Left forelimb (tissue), 1 donor: ENCODE results near the gene MYOM3.
"Not testable (repeated sequence)": the region's sequence is repeated elsewhere in the genome, so short reads cannot be mapped to it uniquely, and the experiment has no call there.

Source experiments
- DNase-seq: peaks from one replicate; pipeline ENCODE4 v3.0.0-alpha.2; 2018; ENCODE audit warnings: low spot score

MYOM3 gene

DNA sequence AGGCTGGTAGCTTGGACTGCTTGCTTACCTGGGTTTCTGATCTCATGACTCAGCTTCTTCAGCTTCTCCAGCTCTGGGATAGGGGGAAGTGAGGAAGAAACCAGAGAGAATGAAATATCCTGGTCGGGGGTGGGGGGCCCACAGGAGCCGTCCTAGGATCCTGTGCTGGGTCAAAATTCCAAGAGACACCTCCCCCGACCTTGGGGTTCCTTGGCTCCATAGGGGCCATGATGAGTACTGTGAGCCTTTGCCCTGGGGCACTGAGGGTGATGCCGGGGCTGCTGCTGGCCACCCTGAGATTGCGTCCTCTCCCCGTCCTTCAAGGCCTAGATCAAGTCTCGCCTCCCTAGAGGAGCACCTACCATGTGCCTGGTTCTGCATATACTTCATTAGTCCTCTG lies 40.0 kb downstream of the MYOM3 start:
- no peak for DNase-seq

GRCh38 chr1:24070821-24071393 lies 41.0 kb downstream of the MYOM3 start:
- DNase-seq = peak; percentile 74

DNA sequence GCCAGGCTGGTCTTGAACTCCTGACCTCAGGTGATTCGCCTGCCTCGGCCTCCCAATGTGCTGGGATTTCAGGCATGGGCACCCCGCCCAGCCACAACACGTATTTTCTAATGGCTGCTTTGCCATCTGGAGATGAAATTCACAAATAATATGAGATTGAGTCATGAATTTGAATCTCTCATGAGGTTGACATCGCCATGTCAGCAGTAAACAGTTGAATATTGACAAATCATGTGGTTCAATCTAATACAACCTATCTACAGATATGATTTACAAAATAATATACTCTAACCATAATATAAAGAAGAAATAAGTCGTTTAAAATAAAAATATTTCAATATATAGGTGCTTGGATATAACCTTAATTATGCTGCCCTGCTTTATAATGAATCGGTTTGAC lies 42.1 kb downstream of the MYOM3 start:
- DNase-seq = no peak

GRCh38 chr1:24067978-24068377 lies 44.0 kb downstream of the MYOM3 start:
- DNase-seq = no peak

GRCh38 chr1:24065304-24065703 lies 46.6 kb downstream of the MYOM3 start:
- DNase-seq = no peak

DNA sequence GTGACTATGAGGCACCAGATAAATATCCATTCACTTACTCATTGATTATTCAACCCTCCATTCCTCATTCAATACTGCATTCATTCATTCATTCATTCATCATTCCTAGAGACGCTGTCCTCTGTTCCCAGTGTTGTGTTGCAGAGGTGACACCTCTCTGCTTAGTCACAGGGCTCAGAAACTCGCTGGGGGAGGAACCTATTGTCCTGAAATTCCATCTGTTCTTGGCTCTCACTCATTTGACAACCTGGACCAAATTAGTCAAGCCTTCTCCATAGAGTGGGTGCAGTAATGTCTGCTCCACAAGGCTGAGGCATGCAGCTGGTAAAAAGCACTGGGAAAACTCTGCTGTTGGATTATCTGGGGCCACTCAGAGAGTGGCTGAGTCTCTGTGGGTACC lies 49.7 kb downstream of the MYOM3 start:
- DNase-seq = no peak

- DNase-seq = no peak
Observed at GRCh38 chr1:24060482-24060881, 51.5 kb downstream of the MYOM3 start.

GRCh38 chr1:24058671-24059455 lies 53.1 kb downstream of the MYOM3 start:
- no peak for DNase-seq

DNA sequence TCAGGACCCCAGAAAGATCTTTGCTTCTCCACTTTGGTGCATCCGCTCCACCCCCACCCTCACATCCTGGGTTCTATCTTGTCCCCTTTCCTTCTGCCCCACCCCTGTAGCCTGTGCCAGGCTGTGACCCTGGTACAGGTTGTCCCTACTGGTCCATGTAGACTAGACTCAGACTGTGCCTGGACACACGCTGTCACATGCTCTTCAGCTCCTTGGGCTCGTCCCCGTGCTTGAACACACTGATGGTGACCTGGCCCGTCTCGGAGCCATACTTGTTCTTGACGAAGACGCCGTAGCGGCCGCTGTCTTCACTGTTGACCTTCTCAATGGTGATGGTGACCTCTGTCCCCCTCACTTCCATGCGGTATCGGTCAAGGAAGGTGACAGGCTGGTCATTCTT lies 54.8 kb downstream of the MYOM3 start:
- DNase-seq = no peak

DNA sequence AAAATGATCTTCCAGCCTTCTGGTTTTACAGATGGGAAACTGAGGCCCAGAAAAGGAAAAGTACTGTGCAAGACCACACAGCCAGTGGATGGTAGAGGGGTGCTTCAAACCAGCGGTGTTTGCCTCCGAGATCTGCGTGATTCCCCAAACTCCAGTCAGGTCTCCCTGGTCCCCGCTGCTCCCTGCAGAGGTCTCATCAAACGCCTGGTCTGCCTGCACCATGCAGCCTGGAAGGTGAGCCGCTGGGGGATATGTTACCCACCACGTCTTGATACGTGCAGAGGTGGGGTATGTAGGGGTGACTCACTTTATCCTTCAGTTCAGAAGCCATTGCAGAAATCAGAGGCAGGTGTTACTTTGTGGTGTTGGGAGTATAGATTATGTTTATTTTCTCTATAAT lies 56.3 kb downstream of the MYOM3 start:
- DNase-seq = no peak

DNA sequence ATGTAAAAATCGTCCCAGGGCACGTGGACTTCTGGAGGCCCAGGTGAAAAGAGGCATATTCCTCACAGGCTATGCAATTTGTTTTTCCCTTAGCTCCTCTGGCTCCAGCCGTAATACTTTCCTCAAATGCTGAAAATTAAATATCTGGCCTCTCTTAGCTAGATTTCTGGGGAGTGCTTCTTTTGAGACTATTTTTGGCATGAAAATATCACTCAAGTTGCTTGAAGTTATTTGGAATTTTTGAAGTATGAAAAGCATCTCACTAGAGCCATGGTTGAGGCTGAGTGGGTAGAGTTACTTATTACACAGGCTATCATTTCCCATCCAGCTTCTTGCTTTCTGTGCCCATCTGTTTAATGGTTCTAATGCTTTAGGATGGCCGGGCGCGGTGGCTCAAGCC lies 59.7 kb downstream of the MYOM3 start:
- DNase-seq = no peak

DNA sequence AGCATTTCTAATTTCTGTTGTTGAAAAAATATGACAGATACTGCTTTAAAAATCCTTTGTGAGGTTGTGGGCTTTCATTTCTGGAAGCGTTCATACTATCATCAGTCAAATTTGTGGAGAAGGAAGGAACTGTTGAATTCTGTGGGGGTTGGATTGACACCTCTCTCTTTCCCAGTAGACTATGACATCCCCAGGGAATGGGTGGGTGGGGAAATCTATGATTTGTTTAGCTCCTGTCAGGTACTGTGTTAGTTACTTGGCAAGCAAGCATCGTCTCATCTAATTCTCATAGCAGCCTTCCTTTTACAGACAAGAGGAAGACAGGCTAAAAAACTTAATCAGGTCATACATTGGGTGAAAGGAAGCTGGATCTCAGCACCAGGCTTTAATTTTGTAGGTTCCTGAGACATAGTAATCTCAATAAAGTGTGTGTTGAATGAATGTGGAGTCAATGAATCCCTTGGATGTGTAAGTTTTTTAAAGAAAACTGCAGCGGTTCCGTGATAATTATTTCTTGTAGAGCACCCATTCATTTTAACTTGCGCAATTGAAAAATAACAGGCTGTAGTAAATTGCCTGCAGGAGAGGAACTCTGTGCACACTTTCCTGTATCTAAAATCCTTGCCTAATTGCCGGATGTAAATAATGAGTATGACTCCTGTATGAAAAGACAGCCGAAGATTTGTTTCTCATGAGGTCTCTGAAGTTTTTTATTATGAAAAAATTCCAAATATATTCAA lies 60.6 kb downstream of the MYOM3 start:
- DNase-seq = no peak

- DNase-seq = no peak
Observed at GRCh38 chr1:24049733-24050132, 62.2 kb downstream of the MYOM3 start.

DNA sequence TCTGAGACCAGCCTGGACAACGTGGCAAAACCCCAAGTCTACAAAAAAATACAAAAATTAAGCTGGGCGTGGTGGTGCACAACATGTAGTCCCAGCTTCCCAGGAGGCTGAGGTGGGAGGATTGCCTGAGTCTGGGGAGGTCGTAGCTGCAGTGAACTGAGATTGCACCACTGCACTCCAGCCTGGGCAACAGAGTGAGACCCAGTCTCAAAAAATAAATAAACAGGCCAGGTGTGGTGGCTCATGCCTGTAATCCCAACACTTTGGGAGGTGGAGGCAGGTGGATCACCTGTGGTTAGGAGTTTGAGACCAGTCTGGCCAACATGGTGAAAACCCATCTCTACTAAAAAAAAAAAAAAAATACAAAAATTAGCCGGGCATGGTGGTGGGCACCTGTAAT lies 63.0 kb downstream of the MYOM3 start:
- DNase-seq = not testable (repeated sequence)

GRCh38 chr1:24048205-24048869 lies 63.6 kb downstream of the MYOM3 start:
- no peak for DNase-seq

DNA sequence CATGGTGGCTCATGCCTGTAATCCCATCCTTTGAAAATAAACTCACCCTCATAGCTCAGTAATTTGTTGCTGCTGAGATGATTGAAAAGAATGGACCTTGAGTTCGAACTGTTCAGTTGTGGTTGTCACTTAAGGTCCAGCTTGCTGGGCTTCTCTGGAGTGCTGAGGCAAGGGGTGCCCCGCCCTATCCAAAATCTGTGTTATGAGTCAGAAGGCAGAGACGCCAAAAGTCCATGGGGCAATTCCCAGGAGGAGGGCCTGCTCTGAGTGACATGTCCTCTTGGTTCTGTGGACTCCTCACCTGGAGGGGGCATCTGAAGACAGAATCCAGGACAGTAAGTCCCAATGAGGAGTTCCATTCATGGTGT lies 64.8 kb downstream of the MYOM3 start:
- DNase-seq = no peak

- DNase-seq = no peak
Observed at GRCh38 chr1:24045771-24046170, 66.2 kb downstream of the MYOM3 start.

- DNase-seq = not testable (repeated sequence)
Observed at GRCh38 chr1:24044672-24045071, 67.3 kb downstream of the MYOM3 start.

GRCh38 chr1:24043345-24044032 lies 68.4 kb downstream of the MYOM3 start:
- DNase-seq = no peak

DNA sequence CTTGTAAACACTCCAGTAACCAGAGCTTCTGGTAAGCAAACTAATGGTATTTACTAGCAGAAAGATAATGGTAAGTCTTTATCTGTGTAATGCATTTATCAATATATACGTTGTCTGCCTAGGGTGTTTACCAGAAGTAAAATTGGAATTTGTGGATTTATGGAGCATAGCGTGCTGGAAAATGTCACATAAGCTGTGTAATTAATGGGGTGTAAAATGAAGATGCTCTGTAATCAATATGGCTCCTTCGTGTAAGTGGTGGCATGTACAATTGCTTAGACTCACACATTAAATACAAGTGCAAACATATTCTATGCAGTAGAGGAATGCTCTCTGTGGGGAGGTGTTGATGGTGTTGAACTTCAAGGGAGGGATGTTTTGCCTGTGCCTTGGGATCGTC lies 69.6 kb downstream of the MYOM3 start:
- DNase-seq = no peak

GRCh38 chr1:24036088-24036487 lies 75.8 kb downstream of the MYOM3 start:
- DNase-seq = no peak

- DNase-seq = no peak
Observed at GRCh38 chr1:24032981-24033380, 79.0 kb downstream of the MYOM3 start.
